GM12801 (cell line): Measurements from ENCODE around the gene SOBP.

Experiments used
- TF ChIP-seq, protein P1 (sequence below): IDR thresholded peaks from one replicate; pipeline ENCODE4 v1.5.1; 2011; ENCODE audit warnings: control low read depth; ENCODE audit not compliant: insufficient read length; ENCODE audit errors: extremely low read depth

Gene SOBP

DNA sequence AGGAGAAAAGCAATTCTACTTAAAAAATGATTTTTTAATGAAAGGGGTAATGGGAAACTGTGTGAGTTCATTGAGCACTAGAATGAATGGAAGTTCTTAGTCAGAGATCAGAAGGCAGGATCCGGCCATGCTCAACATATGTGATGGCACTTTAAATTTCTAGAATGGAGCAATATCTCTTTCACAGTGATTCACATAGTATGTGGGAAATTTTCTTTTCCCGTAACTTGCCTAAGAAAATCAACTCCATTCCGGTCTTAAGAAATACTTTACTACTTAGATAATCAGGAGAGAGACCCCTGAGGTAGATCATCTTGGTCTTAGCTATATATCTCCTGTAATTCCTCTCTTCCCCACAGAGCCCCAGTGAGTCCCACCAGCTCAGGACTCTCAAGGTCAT lies 202.4 kb downstream of the SOBP start:
- TF ChIP-seq, protein P1, sequence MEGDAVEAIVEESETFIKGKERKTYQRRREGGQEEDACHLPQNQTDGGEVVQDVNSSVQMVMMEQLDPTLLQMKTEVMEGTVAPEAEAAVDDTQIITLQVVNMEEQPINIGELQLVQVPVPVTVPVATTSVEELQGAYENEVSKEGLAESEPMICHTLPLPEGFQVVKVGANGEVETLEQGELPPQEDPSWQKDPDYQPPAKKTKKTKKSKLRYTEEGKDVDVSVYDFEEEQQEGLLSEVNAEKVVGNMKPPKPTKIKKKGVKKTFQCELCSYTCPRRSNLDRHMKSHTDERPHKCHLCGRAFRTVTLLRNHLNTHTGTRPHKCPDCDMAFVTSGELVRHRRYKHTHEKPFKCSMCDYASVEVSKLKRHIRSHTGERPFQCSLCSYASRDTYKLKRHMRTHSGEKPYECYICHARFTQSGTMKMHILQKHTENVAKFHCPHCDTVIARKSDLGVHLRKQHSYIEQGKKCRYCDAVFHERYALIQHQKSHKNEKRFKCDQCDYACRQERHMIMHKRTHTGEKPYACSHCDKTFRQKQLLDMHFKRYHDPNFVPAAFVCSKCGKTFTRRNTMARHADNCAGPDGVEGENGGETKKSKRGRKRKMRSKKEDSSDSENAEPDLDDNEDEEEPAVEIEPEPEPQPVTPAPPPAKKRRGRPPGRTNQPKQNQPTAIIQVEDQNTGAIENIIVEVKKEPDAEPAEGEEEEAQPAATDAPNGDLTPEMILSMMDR: no peak

DNA sequence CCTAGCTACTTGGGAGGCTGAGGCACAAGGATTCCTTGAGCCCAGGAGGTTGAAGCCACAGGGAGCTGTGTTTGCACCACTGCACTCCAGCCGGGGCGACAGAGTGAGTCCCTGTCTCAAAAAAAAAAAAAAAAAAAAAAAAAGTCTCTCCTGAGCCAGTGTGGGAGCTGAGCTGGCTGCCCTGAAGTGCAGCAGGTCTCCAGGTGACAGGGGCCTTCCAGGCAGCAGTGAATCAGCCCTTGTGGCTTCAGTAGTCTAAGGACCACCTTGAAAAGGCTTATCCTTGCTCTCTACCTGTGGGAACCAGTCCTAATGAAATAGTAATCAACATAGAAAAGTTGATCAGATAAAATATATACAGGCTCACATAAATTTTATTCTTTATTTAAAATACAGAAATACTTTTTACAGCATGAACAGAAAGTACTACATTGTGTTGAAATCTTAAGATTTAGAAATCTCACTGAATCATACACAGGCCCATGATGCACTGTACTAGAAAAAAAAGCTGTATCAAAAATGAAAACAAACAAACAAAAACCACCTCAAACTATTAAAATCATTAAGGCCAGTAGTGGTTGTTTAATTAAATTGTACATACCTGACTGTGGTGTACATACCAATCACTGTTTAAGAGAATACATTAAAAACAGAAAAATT lies 205.3 kb downstream of the SOBP start:
- TF ChIP-seq, protein P1: no peak

DNA sequence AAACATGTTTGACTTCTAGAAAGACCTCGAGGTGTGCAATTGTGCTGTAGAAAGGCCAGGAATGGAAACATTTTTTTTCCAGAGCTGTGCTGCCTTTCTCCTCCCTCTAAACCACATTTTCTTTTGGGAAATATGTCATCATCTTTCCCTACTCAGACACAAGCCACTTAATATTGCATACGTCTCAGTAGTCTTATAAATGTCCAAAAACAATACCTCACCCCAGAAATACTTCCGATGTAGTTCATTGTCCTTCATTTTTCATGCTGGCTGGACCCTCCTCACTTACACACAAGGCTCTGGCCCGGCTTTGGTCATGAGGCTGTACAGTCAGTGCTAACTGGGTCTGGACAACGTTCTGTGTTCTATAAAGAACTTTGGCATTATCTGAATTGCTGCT lies 207.8 kb downstream of the SOBP start:
- TF ChIP-seq, protein P1: no peak

DNA sequence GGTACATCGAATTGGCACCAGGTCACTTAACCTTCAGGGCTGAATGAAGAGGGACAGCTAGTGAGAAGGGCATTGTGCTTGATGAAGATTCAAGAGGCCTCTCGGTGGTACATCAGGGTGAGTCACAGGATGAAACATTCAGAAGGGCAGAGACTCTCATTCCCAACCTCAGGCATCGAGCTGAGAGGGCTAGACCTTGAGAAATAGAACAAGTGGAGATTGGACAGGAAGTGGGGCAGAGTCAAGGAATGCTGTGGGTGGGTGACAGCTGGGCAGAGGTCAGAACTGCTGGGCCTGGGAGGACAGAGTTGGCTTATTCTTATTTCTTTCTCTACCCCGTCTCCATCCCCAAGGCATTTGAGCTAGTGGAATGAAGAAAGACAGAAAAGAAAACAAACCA lies 208.2 kb downstream of the SOBP start:
- TF ChIP-seq, protein P1: no peak

DNA sequence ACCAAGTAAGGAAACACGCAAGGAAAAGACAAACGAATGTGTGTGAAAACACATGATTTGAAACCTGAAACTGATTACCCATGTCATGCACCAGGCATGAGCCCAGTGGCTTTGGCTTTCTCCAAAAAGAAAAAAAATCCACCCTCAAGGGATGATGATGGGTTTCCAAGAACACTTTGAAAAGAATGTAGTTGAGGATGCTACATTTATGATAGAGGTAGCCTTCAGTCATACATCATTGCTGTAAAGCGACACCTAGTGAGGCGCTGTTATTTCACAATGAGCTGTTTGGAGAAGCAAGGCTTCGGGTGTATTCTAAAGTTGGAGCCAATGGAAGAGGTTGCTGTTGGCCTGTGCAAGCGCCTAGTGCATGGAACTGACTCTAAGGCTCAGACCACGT lies 209.3 kb downstream of the SOBP start:
- TF ChIP-seq, protein P1: no peak

DNA sequence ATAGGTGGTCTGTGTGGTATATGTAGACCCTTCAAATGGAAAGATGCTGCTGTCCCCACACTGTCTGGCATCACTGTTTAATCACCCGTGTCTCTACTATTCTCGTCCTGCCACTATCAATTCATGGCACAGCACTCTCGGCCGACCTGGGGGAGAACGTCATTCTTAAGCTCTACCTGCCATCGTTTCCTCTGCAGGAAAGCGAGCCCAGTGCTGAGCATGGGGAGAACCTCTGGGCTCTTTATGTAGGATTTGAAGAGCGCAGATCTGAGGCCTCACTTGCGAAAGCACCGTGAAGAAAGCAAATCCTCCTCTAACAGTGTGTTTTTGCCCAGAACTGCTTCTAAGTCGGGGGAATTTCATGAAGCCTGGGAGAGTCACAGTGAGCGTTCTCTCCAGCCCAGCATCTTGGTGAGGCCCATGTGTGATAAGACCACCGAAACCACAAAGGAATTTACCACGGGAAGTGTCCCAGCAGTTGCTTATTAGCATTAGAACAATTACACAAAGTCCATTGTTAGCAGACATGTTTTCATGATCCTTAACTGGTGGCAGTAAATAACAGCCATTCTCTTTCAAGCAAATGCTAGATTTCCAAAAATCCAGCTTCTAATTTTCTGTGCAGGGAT lies 209.9 kb downstream of the SOBP start:
- TF ChIP-seq, protein P1: no peak

DNA sequence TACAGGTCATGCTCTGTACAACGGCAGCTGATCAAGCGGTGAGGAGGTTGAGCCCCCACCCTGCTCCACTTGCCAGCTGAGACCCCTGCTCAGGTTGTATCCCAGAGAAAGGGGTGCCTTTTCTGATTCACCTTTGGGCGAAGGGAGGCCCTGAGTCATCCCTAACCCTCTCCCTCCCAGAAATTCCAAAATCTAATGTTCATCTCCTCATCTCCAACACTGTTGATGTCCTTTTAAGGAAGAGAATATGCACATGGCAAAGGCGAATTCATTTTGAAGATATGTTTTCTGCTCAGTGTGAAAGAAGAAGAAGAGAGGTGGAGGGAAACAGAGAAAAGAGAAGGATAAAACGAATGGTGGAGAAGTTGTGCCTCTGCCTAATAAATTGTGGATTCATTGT lies 213.7 kb downstream of the SOBP start:
- TF ChIP-seq, protein P1: no peak
